Right lobe of liver (tissue), 4 donors: Measurements from ENCODE around the gene TBCA.

ENCODE experiments used
- POLR2A ChIP-seq: fragments of 450-650 bp; IDR thresholded peaks from one replicate; pipeline ENCODE4 v1.6.1; 2017; ENCODE audit warnings: antibody characterized with exemption, mild to moderate bottlenecking
- TF ChIP-seq, protein P1 (sequence below), 4 donors: fragments of 200-600 bp in 3 of 4; fragments of 450-650 bp in 1 of 4; IDR thresholded peaks; one replicate each; pipeline versions ENCODE4 v1.5.1 to v1.8.0; 2016 to 2022; ENCODE audit warnings: antibody characterized with exemption in 4 of 4, mild to moderate bottlenecking in 2 of 4
- donor health status: DM: no; HTN: no; CAD: no.
- donor health status: DM: no; HTN: no; CAD: no.
- donor health status: DM: no; HTN: yes; CAD: no.

DNA sequence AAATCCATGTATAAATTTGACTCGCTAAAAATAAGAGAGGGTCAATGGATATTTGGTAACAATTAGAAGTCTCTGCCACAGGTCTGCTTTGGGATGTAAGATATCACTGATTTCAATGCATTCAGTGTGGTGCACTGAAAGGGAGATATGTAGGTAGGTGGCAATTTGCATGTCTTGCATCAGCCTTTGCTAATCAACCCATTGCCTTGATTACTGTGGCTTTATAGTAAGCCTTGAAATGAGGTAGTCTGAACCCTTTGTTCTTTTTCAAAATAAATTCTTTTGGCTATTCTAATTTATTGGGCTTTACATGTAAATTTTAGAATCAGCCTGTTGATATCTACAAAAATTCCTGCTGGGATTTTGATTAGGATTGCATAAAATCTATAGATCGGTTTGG lies 15.8 kb upstream of the TBCA start:
- TF ChIP-seq, protein P1, sequence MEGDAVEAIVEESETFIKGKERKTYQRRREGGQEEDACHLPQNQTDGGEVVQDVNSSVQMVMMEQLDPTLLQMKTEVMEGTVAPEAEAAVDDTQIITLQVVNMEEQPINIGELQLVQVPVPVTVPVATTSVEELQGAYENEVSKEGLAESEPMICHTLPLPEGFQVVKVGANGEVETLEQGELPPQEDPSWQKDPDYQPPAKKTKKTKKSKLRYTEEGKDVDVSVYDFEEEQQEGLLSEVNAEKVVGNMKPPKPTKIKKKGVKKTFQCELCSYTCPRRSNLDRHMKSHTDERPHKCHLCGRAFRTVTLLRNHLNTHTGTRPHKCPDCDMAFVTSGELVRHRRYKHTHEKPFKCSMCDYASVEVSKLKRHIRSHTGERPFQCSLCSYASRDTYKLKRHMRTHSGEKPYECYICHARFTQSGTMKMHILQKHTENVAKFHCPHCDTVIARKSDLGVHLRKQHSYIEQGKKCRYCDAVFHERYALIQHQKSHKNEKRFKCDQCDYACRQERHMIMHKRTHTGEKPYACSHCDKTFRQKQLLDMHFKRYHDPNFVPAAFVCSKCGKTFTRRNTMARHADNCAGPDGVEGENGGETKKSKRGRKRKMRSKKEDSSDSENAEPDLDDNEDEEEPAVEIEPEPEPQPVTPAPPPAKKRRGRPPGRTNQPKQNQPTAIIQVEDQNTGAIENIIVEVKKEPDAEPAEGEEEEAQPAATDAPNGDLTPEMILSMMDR (IDR thresholded peaks at IDR 0.05), result no peak
- no peak for TF ChIP-seq POLR2A
